NK-92 treated with Interleukin-12 subunit alpha and Interleukin-12 subunit beta, amount 100 ng/mL, for 24 hours (cell line): ENCODE measurements around the gene EIF5B.

Experiments
- DNase-seq: peaks from one replicate; lab custom pipeline; 2025; lab: John Stamatoyannopoulos, UW

The EIF5B gene

DNA sequence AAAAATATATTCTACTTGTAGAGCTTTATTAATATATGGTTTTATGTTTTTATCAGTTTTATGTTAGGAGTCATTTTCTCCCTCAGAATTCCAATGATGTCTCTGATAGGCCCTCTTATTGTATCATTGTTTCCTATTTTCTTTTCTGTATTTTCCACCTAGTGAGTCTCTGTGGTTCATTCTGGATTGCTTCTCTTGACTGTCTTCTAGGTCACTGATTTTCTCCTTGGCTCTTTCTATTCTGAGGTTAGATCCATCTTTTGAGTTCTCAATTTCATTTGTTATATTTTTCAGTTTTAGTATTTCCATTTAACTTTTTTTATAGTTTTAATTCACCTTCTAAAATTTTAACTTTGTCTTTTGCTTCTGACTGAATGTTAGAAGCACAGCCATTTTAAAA is 37.6 kb downstream of the EIF5B start:
- no peak for DNase-seq

DNA sequence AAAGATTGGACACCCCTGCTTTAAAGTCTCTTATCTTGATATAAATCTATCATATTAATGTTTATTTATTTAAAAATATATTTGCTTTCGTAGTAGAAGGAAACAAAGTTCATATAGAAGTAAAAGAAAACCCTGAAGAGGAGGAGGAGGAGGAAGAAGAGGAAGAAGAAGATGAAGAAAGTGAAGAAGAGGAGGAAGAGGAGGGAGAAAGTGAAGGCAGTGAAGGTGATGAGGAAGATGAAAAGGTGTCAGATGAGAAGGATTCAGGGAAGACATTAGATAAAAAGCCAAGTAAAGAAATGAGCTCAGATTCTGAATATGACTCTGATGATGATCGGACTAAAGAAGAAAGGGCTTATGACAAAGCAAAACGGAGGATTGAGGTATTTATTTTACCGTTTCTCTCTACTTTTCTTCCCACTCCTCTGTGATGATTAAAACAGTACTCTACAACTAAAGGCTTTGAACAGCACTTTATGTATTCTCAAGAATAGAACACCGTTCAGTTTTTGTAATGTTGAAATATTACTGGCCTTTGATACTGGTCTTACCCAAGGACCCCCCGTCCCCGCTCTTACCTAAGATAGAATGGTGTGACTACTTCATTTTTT is 39.2 kb downstream of the EIF5B start:
- no peak for DNase-seq

DNA sequence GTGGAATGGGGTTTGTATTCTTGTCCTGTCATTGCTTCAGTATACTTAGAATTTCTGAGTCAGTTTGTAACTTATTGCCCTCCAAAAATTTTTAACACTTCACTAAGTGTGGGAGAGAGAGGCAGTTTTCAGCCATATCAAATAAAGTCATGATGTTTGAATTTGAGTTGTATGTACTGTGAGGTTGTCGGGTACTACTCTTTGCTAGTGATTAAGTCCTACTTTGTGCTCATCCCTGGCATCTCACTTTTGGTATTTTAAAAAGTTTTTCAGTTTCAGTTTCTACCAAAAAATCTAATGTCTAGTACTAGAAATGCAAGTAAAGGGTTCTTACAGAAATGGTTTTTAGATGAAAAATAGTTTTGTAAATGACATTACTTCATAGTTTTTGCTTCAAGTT is 40.7 kb downstream of the EIF5B start:
- no peak for DNase-seq

- no peak for DNase-seq
Observed at GRCh38 chr2:99380376-99381010, 43.3 kb downstream of the EIF5B start.

GRCh38 chr2:99382143-99382542 is 45.0 kb downstream of the EIF5B start:
- no peak for DNase-seq

DNA sequence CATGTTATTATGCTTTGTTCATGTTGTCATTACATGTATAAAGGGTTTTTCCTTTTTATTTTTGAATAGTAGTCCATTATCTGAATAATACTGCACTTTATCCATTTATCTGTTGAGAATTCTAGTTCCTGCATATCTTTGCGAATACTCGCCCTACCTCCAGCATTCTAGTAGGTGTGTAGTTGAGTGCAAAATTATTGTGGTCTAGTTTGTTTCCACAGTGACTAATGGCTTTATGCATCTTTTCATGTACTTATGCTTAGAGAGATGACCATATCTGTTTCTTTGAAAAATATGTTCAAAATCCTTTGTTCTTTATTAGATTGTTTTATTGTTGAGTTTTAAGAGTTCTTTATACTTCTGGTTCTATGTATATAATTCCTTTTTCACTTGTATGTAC is 48.8 kb downstream of the EIF5B start:
- no peak for DNase-seq

GRCh38 chr2:99388892-99389291 is 51.7 kb downstream of the EIF5B start:
- no peak for DNase-seq

GRCh38 chr2:99389371-99389770 is 52.2 kb downstream of the EIF5B start:
- DNase-seq, result no peak

DNA sequence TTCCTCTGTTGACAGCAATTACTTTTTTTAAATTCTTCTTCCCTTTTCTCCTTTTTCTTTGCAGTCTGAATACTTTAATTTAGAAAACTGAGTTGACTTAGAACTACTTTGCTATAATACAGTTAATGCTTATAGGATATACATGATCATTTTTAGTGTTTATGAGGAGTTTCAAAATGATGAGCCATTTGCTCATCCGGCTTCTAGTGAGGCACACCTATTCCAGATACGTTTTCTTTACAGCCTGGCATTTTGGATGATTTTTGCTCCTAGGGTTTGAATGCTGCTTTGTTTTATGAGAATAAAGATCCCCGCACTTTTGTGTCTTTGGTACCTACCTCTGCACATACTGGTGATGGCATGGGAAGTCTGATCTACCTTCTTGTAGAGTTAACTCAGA is 52.8 kb downstream of the EIF5B start:
- DNase-seq, result no peak

- no peak for DNase-seq
Observed at GRCh38 chr2:99395589-99396130, 58.5 kb downstream of the EIF5B start.

DNA sequence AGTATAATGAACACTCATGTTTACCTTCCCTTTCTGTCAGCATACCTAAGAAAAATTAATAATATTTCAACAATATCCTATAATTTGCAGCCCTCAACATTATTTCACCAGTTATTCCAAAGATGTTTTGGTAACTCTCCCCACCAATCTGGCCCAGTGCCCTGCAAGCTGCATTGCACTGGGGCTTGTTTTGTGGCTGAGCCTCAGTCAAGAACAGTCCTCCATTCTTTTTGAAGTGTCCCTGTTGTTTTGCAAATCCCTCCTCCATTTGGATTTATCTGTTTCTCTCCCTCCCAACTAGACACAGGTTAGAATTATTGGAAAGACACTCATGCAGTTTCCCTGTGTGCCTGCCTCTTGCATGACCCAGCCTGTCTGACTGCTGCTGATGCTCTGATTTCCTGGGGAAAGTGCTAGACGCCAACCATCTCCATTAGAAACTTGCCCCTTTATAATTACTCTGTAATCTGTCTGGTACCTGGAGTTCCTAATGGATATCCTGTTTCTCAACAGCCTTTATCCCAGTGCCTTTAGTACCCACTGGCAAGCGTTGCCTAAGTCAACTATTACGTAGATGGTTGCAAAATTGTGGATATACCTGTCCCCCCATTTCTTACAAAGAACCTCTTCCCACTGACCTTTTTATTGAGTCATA is 60.2 kb downstream of the EIF5B start:
- no peak for DNase-seq

DNA sequence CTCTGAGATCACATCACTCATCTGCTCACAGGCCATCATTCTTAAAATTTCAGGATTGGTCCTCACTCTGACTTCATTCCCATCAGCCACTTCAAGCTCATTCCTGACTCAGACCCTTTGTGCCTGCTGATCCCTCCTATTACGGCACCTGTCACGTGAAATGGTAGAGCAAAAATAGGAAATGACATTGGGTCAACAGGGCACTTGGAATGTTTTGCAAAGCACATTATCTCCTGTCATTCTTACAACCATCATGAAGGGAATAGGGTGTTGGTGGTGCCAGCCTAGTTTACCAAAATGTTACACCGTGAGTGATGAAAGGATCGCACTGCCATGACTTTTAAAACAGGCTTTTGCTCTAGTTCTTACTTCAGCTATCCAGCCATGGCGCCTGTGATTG is 61.1 kb downstream of the EIF5B start:
- no peak for DNase-seq

DNA sequence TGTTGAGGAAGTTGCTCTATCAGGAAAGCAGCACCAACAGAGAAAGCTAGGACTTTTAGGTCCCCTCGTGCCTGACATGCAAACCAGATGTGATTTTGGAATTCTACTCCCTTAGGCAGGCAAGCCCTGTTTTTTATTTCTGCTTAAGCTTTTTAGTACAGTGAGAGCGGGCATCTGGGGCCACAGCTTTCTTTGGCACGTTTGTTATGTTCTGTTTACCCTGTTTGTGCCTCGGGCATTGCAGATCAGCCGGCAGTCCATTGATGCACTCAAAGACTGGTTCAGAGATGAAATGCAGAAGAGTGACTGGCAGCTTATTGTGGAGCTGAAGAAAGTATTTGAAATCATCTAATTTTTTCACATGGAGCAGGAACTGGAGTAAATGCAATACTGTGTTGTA is 61.9 kb downstream of the EIF5B start:
- no peak for DNase-seq

DNA sequence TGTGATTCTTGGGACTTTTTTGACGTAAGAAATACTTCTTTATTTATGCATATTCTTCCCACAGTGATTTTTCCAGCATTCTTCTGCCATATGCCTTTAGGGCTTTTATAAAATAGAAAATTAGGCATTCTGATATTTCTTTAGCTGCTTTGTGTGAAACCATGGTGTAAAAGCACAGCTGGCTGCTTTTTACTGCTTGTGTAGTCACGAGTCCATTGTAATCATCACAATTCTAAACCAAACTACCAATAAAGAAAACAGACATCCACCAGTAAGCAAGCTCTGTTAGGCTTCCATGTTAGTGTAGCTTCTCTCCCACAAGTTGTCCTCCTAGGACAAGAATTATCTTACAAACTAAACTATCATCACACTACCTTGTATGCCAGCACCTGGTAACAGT is 62.6 kb downstream of the EIF5B start:
- DNase-seq, result no peak

DNA sequence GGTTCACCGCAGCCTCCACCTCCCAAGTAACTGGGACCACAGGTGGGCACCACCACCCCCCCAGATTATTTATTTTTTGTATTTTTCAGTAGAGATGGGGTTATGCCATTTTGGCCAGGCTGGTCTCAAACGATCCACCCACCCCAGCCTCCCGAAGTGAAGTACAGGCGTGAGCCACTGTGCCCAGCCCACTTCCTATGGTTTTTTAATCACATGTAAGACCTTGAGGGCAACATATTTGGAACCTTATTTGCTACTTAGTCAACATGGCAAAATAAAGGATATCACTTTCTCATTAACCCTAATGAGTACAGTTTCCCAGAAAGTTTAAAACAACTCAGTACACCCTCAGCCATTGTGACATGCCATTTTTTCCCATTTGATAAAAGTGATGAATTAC is 64.7 kb downstream of the EIF5B start:
- DNase-seq, result no peak

DNA sequence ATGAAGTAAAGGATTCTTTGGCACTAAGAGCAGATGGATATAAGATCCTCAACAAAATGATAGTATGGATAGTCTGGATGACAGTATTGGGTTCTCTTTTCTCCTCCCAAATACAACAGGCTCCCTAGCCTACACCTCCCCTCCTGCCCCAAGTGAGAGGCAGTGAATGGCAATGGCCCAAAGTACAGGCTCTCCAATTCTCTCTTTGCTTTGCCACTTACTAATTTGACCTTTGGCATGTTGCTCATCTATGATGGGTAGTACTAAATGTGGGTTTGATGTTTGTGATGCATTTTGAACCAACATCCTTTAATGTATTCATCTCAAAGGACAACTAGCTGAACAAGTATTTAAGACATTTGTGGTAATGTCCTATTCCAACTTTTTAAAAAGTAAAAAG is 65.9 kb downstream of the EIF5B start:
- DNase-seq, result no peak

DNA sequence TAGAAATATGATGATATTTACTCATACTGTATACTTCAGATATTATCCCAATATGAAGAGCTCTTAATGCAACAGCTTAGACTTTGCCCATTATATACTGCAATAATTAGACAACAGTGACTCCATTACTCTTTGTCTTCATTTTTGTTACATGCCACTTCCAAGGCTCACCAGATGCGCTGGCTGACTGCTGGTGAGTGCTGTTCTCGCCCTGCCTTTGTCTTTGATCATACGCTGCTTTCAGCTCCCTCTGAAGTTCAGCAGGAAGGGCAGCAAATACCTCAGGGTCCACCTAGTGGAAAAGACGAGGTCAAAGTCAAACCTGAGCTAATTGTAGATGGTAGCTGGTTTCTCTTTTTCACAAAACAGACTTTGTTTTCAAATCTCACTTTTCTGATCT is 66.3 kb downstream of the EIF5B start:
- no peak for DNase-seq

GRCh38 chr2:99404039-99404796 is 67.0 kb downstream of the EIF5B start:
- no peak for DNase-seq

DNA sequence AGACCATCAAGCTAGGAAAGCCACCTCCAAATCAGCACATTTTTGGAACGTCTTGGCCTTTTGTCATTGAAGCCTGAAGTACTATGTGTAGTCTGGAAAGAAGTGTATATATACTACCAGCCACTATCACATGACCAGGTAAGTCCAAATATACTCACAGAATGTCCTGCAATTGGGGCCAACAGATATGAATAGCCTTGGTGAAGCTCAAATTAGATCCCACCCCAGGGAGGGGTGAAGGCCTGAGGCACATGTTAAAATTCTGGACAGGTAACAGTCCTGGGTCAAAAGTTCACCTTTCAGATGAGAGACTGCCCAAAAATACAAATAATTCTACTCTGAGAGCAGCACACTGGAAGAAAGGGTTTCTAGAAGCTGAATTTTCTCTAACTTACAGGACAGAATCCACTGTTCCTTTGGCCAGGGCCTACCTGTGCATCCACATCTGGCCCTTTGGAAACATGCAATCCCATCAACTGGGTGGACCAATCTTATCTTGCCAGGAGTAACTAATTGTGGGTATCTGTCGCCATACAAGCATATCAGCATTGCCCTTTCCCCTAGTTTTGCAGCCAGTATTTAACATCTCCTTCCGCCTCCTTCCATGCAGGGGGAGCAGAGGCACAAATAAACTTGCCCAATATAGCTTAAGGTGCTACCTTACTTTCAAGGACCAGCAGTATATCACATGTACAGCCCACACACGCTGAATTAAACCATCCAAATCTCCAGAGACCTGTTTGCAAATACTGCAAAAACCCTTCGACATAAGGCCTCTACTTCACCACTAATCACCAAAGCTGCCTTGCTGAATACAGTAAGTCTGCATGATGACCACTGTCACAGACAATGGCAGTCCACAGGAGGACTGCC is 67.8 kb downstream of the EIF5B start:
- no peak for DNase-seq

GRCh38 chr2:99406137-99406536 is 68.9 kb downstream of the EIF5B start:
- no peak for DNase-seq

DNA sequence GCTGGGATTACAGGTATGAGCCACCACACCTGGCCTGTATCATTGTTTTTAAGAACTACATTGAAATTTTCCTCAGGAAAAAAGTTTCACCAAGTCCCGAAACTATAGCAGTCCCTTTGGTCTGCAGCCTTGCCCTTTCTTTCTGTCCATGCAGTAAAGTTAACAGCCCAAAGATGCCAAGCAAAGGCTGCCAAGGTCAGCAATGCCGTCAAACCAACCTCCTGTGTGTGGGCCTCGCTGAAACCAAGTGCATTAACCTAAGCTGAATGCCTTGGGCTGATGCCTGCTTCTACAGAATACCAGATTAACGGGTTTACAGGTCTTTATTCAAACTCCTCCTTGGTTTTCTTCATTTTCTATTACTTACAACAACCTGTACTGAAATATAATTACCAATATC is 73.1 kb downstream of the EIF5B start:
- DNase-seq, result no peak

DNA sequence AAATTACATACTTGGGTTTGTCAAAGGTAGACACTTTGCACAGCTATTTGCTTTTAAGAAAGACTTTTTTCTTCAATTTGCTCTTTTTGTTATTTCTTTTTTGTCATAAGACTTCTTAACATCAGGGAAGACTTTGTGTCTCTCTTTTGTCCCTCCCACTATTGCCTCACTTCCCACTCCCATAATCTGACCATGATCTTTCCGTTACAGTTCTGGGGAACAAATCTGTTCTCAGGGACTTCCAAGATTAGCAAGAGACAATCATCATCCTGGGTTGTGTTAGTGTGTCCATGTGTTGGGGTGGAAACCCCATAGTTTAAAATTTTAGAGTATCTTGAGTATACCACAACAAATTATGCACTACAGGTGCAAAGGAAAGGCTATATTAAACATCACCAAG is 77.4 kb downstream of the EIF5B start:
- no peak for DNase-seq
